M059J (cell line): ENCODE measurements around the gene CEP78. TPM values are rescaled to one million over a fixed set of nuclear protein-coding genes. Genes with fewer than 3 reads are reported as not detected.

Experiments used
- DNase-seq: peaks from one replicate; pipeline ENCODE4 v3.0.0-alpha.2; 2012; ENCODE audit warnings: low read depth
- total RNA-seq: library from RNA; depleted of rRNA; stranded (reverse); fragments of >200 nt; shearing (Covaris generic); gene quantifications from 2 replicates; pipeline ENCODE4 v1.2.3, GENCODE V29; 2014

CEP78 gene
- total RNA-seq, 1 experiment from 2014 or later: 42.7 TPM

- no peak for DNase-seq
Observed at GRCh38 chr9:78307360-78307759, 71.5 kb downstream of the CEP78 start.

DNA sequence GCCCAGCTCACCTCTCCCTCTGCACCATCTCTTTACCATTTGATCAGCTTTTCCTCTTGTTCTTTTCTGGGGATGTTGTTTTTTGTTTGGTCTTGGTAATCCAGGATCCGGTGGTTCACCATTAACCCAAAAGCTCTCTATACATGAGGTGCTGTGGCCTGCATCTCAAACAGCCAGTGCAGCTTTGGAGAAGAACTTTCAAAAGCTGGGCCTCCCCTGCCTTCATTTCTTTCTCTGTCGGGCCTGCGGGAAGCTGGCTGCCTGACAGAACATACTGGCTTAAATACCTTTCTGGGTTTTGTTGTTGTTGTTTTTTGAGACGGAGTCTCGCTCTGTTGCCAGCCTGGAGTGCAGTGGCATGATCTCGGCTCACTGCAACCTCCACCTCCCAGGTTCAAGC lies 73.2 kb downstream of the CEP78 start:
- DNase-seq: no peak

GRCh38 chr9:78311075-78311474 lies 75.2 kb downstream of the CEP78 start:
- DNase-seq: no peak

GRCh38 chr9:78311886-78312524 lies 76.1 kb downstream of the CEP78 start:
- DNase-seq: no peak

DNA sequence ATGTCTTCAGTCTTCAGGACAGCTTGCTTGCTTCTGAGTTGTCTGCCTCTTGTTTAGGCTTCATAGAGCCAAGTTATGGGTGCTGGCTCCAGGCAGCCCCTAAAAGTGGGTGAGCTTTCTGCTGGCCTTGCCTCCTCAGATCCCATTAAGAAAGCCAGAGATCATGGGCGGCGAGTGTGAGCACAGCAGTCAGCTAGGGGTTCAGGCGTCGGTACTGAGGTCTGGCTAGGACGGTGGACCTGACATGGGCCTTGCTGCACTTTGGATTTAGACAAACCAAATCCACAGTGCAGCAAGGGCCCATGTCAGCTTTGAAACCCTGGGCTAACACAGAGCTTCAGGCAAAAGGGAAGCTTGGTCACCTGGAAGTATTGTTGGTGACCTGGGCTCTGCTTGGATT lies 78.7 kb downstream of the CEP78 start:
- DNase-seq: no peak

DNA sequence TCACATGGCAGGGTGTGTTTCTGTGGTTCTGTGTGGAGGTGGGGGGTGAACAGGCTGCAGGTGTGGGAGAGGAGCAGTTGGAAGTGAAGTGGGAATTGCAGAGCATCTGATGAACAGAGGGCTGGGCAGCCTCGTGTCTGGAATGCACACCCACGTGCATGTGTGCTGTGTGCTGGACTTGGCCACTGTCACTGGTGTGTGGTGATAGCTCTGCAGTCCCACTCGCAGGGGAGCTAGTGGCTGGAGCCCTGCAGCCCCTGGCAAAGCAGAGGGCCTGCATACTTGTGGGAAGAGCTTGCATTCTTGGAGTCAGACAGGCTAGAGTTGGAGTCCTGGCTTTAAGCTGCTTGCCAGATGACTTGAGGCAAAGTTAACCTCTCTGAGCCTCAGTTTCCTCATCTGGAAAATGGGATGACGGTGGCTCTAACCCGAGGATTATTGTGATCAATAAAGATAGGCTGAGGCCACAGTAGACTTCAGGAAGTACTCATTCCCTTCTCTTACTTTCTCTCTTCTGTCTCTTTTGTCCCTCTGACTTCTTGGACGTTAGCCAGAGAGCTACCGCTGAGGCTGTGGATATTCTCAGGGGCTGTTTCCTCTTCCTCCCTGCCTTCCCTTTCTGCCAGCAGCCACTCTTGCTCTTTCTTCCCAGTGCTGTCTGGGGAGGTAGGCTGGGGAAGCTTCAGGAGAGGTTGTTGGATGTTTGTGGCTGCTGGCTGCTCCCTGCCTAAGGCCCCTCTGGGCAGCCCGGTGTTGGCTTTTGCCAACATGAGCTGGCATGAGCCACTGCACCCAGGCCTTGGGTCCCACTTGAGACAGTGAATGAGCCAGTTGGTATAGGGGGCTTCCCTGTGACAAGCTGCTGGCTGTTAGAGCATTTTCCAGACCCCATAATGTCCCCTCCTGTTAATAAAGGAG lies 79.3 kb downstream of the CEP78 start:
- peak; percentile 17 for DNase-seq

GRCh38 chr9:78316166-78316892 lies 80.5 kb downstream of the CEP78 start:
- no peak for DNase-seq

DNA sequence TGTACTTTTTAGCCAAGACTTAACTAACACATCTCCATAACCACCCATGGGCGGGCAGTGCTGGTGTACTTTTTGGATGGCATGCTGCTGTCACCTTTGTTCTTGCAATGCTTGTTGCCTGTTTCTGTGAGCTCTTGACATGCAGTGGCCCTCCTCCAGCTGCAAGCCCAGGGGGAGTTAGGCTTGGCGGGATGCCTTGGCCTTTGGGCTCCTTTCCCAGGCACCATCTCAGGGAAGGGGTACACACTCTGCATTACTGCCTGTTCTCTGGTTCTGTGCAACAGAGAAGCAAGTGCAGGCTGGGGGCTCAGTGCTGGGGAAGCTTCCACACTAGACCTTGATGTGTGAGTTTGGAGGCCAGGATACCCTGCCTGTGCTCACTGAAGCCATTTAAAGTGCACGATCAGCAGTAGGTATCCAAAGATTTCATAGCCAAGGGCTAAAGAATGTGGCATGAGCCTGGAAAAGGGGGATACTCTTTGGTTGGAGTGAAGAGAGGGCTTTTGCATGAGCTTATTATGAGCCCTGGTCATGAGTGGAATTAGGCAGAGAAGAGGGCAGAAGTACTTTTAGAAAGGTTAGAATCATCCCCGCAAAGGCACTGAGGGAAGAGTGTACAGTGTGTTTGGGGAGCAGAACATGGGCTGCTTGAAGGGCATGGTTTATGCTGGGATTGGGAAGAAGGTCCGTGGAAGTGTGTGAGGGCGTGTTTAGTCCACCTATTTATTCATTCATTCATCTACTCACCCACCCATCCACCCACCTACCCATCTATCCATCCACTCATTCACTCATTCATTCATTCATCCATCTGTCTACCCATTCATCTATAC lies 83.5 kb downstream of the CEP78 start:
- DNase-seq: no peak

DNA sequence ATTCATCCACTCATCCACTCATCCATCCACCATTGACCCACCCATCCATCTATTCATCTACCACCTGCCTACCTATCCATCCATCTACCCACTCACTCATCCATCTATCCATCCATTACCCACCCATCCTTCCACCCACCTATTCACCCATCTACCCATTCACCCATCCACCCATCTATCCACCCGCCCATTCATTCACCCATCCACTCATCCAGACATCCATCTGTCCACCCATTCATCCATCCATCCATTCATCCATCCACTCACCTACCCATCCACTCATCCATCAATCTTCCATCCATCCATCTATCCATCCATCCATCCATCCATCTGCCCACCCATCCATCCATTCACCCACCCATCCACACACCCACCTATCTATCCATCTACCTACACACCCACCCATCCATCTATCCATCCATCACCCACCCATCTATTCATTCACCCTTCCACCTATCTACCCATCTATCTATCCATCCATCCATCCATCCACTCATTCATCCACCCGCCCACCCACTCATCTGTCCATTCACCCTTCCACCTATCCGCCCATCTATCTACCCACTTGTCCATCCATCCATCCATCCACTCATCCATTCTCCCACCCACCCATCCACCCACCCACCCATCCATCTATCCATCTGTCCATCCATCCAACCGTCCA lies 84.3 kb downstream of the CEP78 start:
- DNase-seq: no peak

DNA sequence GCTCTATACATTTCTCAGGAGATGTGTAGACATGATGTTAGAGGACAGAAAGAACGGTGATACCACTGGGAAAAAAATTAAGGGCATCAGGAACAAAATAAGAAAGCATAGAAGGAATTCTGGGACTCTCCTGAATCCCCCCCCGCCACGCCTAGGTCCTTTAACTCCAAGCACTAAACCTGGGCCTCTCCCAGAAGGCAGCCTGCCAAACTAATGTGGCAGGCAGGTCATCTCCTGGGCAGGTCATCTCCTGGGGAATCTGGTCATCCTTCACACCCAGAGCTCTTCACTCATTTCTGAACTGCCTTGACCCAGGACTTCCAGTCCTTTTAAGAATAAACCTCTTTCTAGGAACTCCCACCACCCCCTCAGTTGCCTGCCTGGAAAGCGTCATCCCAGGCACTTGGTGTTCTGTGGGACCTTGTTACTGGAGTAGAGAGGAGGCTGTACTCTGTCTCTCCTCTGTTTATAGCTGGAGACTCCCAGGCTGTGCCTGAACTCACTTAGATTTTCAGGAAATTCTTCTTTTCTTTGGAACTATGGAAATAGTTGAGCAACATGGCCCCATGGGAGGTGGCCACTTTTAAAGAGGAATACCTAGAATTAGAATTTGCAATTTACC lies 85.1 kb downstream of the CEP78 start:
- DNase-seq: no peak

DNA sequence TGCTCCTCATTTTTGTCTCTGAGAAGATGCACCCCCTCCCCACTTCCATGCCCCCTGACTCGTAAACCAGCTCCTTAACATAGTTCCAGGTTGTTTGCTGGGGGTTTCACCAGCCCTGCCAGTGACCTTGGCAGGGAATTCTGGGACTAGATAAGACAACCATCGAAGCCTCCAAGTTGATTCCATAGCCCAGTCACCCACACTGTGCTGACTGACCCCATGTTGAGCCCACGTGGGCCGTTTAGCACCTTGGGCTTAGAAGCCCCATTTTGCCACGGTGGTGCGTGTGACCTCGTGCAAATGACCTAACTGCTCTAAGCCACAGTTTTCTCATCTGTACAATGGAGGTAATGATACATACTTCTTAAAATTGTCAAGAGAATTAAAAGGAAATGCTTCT lies 85.6 kb downstream of the CEP78 start:
- no peak for DNase-seq

- no peak for DNase-seq
Observed at GRCh38 chr9:78324068-78324650, 88.3 kb downstream of the CEP78 start.

- DNase-seq: no peak
Observed at GRCh38 chr9:78324682-78325081, 88.8 kb downstream of the CEP78 start.

DNA sequence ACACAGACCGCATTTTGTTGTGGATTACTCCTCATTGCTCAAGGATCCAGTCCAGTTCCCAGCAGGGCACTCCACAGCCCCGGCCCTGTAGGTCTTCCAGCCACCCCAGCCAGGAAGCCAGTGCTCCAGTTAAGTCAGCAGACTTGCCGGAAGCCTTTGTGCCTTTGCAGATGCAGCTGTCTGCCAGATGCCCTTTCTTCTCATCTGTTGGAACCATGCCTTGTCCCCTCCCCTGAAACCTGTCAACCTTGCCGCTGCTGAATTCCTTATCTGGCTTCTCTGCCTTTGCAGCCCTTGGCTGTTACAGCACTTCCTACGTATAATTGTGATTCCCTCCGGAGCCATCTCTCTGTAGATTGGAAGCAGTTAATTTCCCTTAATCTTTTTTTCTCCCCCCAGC lies 89.5 kb downstream of the CEP78 start:
- DNase-seq: no peak

DNA sequence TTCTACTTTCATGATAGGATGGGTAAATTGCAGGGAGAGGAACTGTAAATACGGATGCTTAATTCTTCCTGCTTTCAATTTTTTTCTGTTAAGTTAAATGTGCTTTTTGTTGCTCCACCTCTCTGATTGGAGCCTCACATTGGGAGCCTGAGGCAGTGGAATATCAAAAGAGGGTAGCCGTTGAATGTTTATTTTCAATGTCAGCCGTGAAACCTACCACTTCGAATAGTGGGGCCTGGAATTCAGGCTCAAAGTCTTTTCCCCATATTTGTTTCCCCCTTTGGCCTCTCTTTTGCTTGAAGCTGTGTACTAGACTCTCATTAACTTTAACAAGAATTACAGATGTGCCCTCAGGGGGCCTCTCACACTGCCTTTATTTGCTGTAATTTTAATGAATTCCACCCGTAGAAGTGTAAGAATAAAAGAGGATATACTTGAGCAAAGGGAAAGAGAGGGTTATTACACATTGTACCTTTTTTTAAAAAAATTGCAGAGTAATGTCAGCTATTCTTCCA lies 90.0 kb downstream of the CEP78 start:
- no peak for DNase-seq

DNA sequence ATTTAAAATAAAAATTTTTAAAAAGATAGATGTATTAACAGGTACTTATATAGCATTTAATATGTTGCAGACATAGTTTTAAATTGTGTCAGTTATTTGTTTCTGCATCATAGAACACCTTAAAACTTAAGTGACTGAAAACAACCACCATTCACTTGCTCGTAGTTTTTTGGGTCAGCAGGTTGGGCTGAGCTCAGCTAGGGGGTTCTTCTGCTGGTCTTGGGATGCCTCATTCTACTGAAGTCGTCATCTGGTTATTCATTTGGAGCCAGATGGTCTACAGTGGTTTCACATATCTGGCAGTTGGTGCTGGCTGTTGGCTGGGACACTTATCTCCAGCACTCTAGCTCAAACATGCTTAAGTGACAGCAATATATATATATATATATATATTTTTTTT lies 90.7 kb downstream of the CEP78 start:
- no peak for DNase-seq
